Stimulated activated CD4-positive, alpha-beta T cell treated with anti-CD3 and anti-CD28 coated beads, Interleukin-12 subunit alpha, Interleukin-12 subunit beta, amount 100 ng/mL, for 4 hours (primary cell): ENCODE data around the gene IPO8.
"Not testable (repeated sequence)": the region's sequence is repeated elsewhere in the genome, so short reads cannot be mapped to it uniquely, and the experiment has no call there.

ENCODE experiments used
- DNase-seq: peaks from one replicate; pipeline ENCODE4 v3.0.0-alpha.2; 2020

Gene IPO8

GRCh38 chr12:30687265-30687986, 8.2 kb downstream of the IPO8 start:
- DNase-seq, result no peak

GRCh38 chr12:30679241-30679640, 16.4 kb downstream of the IPO8 start:
- DNase-seq, result no peak

GRCh38 chr12:30678221-30678620, 17.4 kb downstream of the IPO8 start:
- DNase-seq, result no peak

- no peak for DNase-seq
Observed at GRCh38 chr12:30661210-30661609, 34.5 kb downstream of the IPO8 start.

GRCh38 chr12:30652034-30652696, 43.5 kb downstream of the IPO8 start:
- DNase-seq, result no peak

GRCh38 chr12:30646821-30647220, 48.8 kb downstream of the IPO8 start:
- no peak for DNase-seq

- DNase-seq, result no peak
Observed at GRCh38 chr12:30643366-30643765, 52.3 kb downstream of the IPO8 start.

GRCh38 chr12:30640392-30640791, 55.3 kb downstream of the IPO8 start:
- DNase-seq, result no peak

GRCh38 chr12:30635385-30635784, 60.3 kb downstream of the IPO8 start:
- no peak for DNase-seq

GRCh38 chr12:30631740-30632139, 63.9 kb downstream of the IPO8 start:
- DNase-seq, result no peak

- no peak for DNase-seq
Observed at GRCh38 chr12:30630979-30631285, 64.7 kb downstream of the IPO8 start.

GRCh38 chr12:30630076-30630978, 65.3 kb downstream of the IPO8 start:
- DNase-seq, result no peak

GRCh38 chr12:30626847-30627246, 68.8 kb downstream of the IPO8 start:
- no peak for DNase-seq

GRCh38 chr12:30624009-30624408, 71.7 kb downstream of the IPO8 start:
- no peak for DNase-seq

GRCh38 chr12:30622509-30622908, 73.2 kb downstream of the IPO8 start:
- no peak for DNase-seq

GRCh38 chr12:30621663-30622241, 73.9 kb downstream of the IPO8 start:
- DNase-seq, result not testable (repeated sequence)

GRCh38 chr12:30617346-30618016, 78.2 kb downstream of the IPO8 start:
- no peak for DNase-seq

GRCh38 chr12:30614031-30614430, 81.6 kb downstream of the IPO8 start:
- DNase-seq, result no peak

GRCh38 chr12:30613119-30613830, 82.4 kb downstream of the IPO8 start:
- no peak for DNase-seq

- no peak for DNase-seq
Observed at GRCh38 chr12:30610718-30611117, 85.0 kb downstream of the IPO8 start.

- DNase-seq, result not testable (repeated sequence)
Observed at GRCh38 chr12:30609819-30610218, 85.8 kb downstream of the IPO8 start.

GRCh38 chr12:30604302-30604701, 91.4 kb downstream of the IPO8 start:
- DNase-seq, result not testable (repeated sequence)
